ENCODE results near the gene GRIP1.
"Not testable (repeated sequence)": the region's sequence is repeated elsewhere in the genome, so short reads cannot be mapped to it uniquely, and the experiment has no call there.

The GRIP1 gene

GRCh38 chr12:66529934-66530333 lies 148.9 kb downstream of the GRIP1 start:
- H3K9ac ChIP-seq (ENCODE audit: low read depth, low read length) = no peak overlapping the region
- no peaks in the 10 kb centered on the region for H3K9me3 ChIP-seq (ENCODE audit: control insufficient read depth, insufficient read depth, low read length)
- H3K4me1 ChIP-seq (ENCODE audit: insufficient read depth, low read length) = no peaks in the 10 kb centered on the region
- H3K36me3 ChIP-seq (ENCODE audit: insufficient read depth, low read length) = no peaks in the 10 kb centered on the region

- peaks cover 10% of the 10 kb centered on the region for H3K9me3 ChIP-seq (ENCODE audit: control insufficient read depth, insufficient read depth, low read length)
Measured at GRCh38 chr12:66516561-66516960, 162.3 kb downstream of the GRIP1 start.

GRCh38 chr12:66516133-66516532 lies 162.7 kb downstream of the GRIP1 start:
- Histone ChIP-seq H3K9ac (ENCODE audit: low read depth, low read length) (no peak overlapping the region), H3K4me1 (ENCODE audit: insufficient read depth, low read length) (peaks cover 22% of the 10 kb centered on the region), H3K36me3 (ENCODE audit: insufficient read depth, low read length) (no peaks in the 10 kb centered on the region; the same call in 1 of the 2 replicates), H3K9me3 (ENCODE audit: control insufficient read depth, insufficient read depth, low read length) (peaks cover 7% of the 10 kb centered on the region)

More at GRCh38 chr12:66516561-66516960, 162.3 kb downstream of the GRIP1 start:
- H3K36me3 ChIP-seq (ENCODE audit: insufficient read depth, low read length) = no peaks in the 10 kb centered on the region; the same call in 1 of the 2 replicates
- peaks cover 22% of the 10 kb centered on the region for H3K4me1 ChIP-seq (ENCODE audit: insufficient read depth, low read length)
- H3K9ac ChIP-seq (ENCODE audit: low read depth, low read length) = no peak overlapping the region

GRCh38 chr12:66514581-66514980 lies 164.3 kb downstream of the GRIP1 start:
- H3K36me3 ChIP-seq (ENCODE audit: insufficient read depth, low read length) = no peaks in the 10 kb centered on the region; the same call in 1 of the 2 replicates
- H3K9me3 ChIP-seq (ENCODE audit: control insufficient read depth, insufficient read depth, low read length) = no peaks in the 10 kb centered on the region
- peaks cover 22% of the 10 kb centered on the region for H3K4me1 ChIP-seq (ENCODE audit: insufficient read depth, low read length)
- H3K9ac ChIP-seq (ENCODE audit: low read depth, low read length) = no peak overlapping the region

- peaks cover 7% of the 10 kb centered on the region; the same call in 1 of the 2 replicates for H3K9me3 ChIP-seq (ENCODE audit: control insufficient read depth, insufficient read depth, low read length)
- H3K4me1 ChIP-seq (ENCODE audit: insufficient read depth, low read length) = no peaks in the 10 kb centered on the region
- H3K36me3 ChIP-seq (ENCODE audit: insufficient read depth, low read length) = peaks cover 2% of the 10 kb centered on the region; the same call in 1 of the 2 replicates
Measured at GRCh38 chr12:66508025-66508424, 170.9 kb downstream of the GRIP1 start.

GRCh38 chr12:66503746-66504145 lies 175.1 kb downstream of the GRIP1 start:
- H3K36me3 ChIP-seq (ENCODE audit: insufficient read depth, low read length) = no peaks in the 10 kb centered on the region
- H3K9me3 ChIP-seq (ENCODE audit: control insufficient read depth, insufficient read depth, low read length) = peaks cover 7% of the 10 kb centered on the region; the same call in 1 of the 2 replicates
- H3K4me1 ChIP-seq (ENCODE audit: insufficient read depth, low read length) = peaks cover 21% of the 10 kb centered on the region
- H3K9ac ChIP-seq (ENCODE audit: low read depth, low read length) = no peak overlapping the region

More at GRCh38 chr12:66508025-66508424, 170.9 kb downstream of the GRIP1 start:
- no peak overlapping the region for H3K9ac ChIP-seq (ENCODE audit: low read depth, low read length)

GRCh38 chr12:66502911-66503310 lies 176.0 kb downstream of the GRIP1 start:
- Histone ChIP-seq H3K4me1 (ENCODE audit: insufficient read depth, low read length) (peaks cover 28% of the 10 kb centered on the region), H3K9me3 (ENCODE audit: control insufficient read depth, insufficient read depth, low read length) (peaks cover 7% of the 10 kb centered on the region; the same call in 1 of the 2 replicates), H3K9ac (ENCODE audit: low read depth, low read length) (no peak overlapping the region), H3K36me3 (ENCODE audit: insufficient read depth, low read length) (no peaks in the 10 kb centered on the region)

- Histone ChIP-seq H3K9ac (ENCODE audit: low read depth, low read length) (no peak overlapping the region), H3K36me3 (ENCODE audit: insufficient read depth, low read length) (no peaks in the 10 kb centered on the region), H3K4me1 (ENCODE audit: insufficient read depth, low read length) (peaks cover 33% of the 10 kb centered on the region), H3K9me3 (ENCODE audit: control insufficient read depth, insufficient read depth, low read length) (0 out of 2 replicates have a peak, but pooled peaks cover 1% of the 10 kb centered on the region)
Measured at GRCh38 chr12:66500841-66501240, 178.0 kb downstream of the GRIP1 start.

- H3K9me3 ChIP-seq (ENCODE audit: control insufficient read depth, insufficient read depth, low read length) = no peaks in the 10 kb centered on the region
Measured at GRCh38 chr12:66500091-66500490, 178.8 kb downstream of the GRIP1 start.

GRCh38 chr12:66499000-66499399 lies 179.9 kb downstream of the GRIP1 start:
- H3K9me3 ChIP-seq (ENCODE audit: control insufficient read depth, insufficient read depth, low read length) = no peaks in the 10 kb centered on the region
- H3K36me3 ChIP-seq (ENCODE audit: insufficient read depth, low read length) = no peaks in the 10 kb centered on the region
- H3K9ac ChIP-seq (ENCODE audit: low read depth, low read length) = no peak overlapping the region; the same call in 1 of the 2 replicates
- H3K4me1 ChIP-seq (ENCODE audit: insufficient read depth, low read length) = peaks cover 43% of the 10 kb centered on the region

More at GRCh38 chr12:66500091-66500490, 178.8 kb downstream of the GRIP1 start:
- peaks cover 40% of the 10 kb centered on the region for H3K4me1 ChIP-seq (ENCODE audit: insufficient read depth, low read length)
- H3K36me3 ChIP-seq (ENCODE audit: insufficient read depth, low read length) = no peaks in the 10 kb centered on the region
- no peak overlapping the region for H3K9ac ChIP-seq (ENCODE audit: low read depth, low read length)

- H3K9me3 ChIP-seq (ENCODE audit: control insufficient read depth, insufficient read depth, low read length); H3K36me3 ChIP-seq (ENCODE audit: insufficient read depth, low read length): not testable (repeated sequence)
- Histone ChIP-seq H3K9ac (ENCODE audit: low read depth, low read length) (peak overlapping the region; percentile 32), H3K4me1 (ENCODE audit: insufficient read depth, low read length) (peaks cover 53% of the 10 kb centered on the region)
Measured at GRCh38 chr12:66498059-66498458, 180.8 kb downstream of the GRIP1 start.

GRCh38 chr12:66497008-66497897 lies 181.6 kb downstream of the GRIP1 start:
- peaks cover 53% of the 10 kb centered on the region for H3K4me1 ChIP-seq (ENCODE audit: insufficient read depth, low read length)
- H3K9me3 ChIP-seq (ENCODE audit: control insufficient read depth, insufficient read depth, low read length) = no peaks in the 10 kb centered on the region
- H3K36me3 ChIP-seq (ENCODE audit: insufficient read depth, low read length) = no peaks in the 10 kb centered on the region
- peak overlapping the region; percentile 42 for H3K9ac ChIP-seq (ENCODE audit: low read depth, low read length)

GRCh38 chr12:66496595-66496994 lies 182.3 kb downstream of the GRIP1 start:
- Histone ChIP-seq H3K9me3 (ENCODE audit: control insufficient read depth, insufficient read depth, low read length) (no peaks in the 10 kb centered on the region), H3K9ac (ENCODE audit: low read depth, low read length) (no peak overlapping the region), H3K36me3 (ENCODE audit: insufficient read depth, low read length) (no peaks in the 10 kb centered on the region), H3K4me1 (ENCODE audit: insufficient read depth, low read length) (peaks cover 58% of the 10 kb centered on the region)

GRCh38 chr12:66495709-66496108 lies 183.2 kb downstream of the GRIP1 start:
- Histone ChIP-seq H3K9me3 (ENCODE audit: control insufficient read depth, insufficient read depth, low read length) (no peaks in the 10 kb centered on the region), H3K9ac (ENCODE audit: low read depth, low read length) (no peak overlapping the region; the same call in 1 of the 2 replicates), H3K36me3 (ENCODE audit: insufficient read depth, low read length) (no peaks in the 10 kb centered on the region), H3K4me1 (ENCODE audit: insufficient read depth, low read length) (peaks cover 56% of the 10 kb centered on the region)

GRCh38 chr12:66493819-66494218 lies 185.1 kb downstream of the GRIP1 start:
- Histone ChIP-seq H3K4me1 (ENCODE audit: insufficient read depth, low read length) (peaks cover 39% of the 10 kb centered on the region), H3K9me3 (ENCODE audit: control insufficient read depth, insufficient read depth, low read length) (no peaks in the 10 kb centered on the region), H3K36me3 (ENCODE audit: insufficient read depth, low read length) (no peaks in the 10 kb centered on the region)

More at GRCh38 chr12:66493819-66494218, 185.1 kb downstream of the GRIP1 start:
- H3K9ac ChIP-seq (ENCODE audit: low read depth, low read length) = no peak overlapping the region
